Measurements from ENCODE around the gene CRHR1.

The CRHR1 gene

GRCh38 chr17:45824475-45824874 is 40.4 kb downstream of the CRHR1 start:
- no peak for DNase-seq

DNA sequence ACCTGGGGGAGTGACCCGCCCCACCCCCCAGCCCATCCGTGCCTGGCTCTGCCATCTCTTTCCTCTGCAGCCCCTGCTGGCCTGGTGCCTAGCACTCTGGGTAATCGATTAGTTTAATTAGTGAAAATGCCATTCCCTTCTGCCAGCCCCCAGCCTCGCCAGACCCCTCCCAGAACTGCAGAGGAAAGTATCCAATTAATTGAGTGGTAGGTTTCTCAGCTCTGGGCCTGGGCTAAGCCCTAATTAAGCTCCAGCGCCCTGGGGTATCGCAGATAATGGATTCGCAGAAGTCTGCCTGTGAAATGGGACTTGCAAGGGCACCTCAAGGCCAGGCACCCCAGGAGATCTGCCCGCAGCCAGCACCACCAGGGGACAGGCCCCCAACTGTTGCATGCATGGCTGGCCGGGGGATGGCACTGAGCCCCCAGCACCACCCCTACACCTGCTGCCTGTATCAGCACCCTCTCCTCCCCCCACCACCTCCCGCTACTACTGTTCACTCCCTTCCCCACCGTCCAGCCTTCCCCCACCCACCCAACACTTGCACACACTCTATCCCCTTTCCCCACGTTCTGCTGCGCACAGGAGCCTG is 40.9 kb downstream of the CRHR1 start:
- DNase-seq: no peak

GRCh38 chr17:45825792-45826191 is 41.7 kb downstream of the CRHR1 start:
- DNase-seq: no peak

GRCh38 chr17:45826919-45827588 is 42.9 kb downstream of the CRHR1 start:
- no peak for DNase-seq

DNA sequence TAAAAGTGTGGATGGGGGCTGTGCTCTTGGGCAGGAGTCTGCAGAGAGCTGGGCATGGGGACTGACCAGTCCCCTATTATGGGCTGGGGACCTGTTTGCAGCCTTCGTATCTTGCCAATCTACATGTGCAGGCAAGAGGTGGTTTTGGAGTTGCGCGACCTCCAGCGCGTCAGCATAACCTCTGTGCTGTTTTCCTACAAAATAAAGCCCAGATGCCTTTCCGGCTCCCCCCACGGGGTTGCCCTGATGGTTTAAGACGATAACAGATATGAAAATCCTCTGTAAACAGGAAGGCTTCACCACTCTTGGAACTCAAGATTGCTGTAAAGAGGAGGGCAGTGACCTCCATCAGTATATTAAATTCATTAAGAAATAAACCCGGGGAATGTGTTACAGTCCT is 44.1 kb downstream of the CRHR1 start:
- DNase-seq: no peak

GRCh38 chr17:45828582-45829133 is 44.5 kb downstream of the CRHR1 start:
- no peak for DNase-seq

GRCh38 chr17:45833920-45834319 is 49.8 kb downstream of the CRHR1 start:
- no peak for DNase-seq

- DNase-seq: no peak
Observed at GRCh38 chr17:45834471-45835396, 50.6 kb downstream of the CRHR1 start.

- DNase-seq: no peak
Observed at GRCh38 chr17:45835481-45835880, 51.4 kb downstream of the CRHR1 start.

- no peak for DNase-seq
Observed at GRCh38 chr17:45836047-45837044, 52.2 kb downstream of the CRHR1 start.

- no peak for DNase-seq
Observed at GRCh38 chr17:45837187-45837586, 53.1 kb downstream of the CRHR1 start.

GRCh38 chr17:45837603-45838002 is 53.5 kb downstream of the CRHR1 start:
- DNase-seq: no peak

DNA sequence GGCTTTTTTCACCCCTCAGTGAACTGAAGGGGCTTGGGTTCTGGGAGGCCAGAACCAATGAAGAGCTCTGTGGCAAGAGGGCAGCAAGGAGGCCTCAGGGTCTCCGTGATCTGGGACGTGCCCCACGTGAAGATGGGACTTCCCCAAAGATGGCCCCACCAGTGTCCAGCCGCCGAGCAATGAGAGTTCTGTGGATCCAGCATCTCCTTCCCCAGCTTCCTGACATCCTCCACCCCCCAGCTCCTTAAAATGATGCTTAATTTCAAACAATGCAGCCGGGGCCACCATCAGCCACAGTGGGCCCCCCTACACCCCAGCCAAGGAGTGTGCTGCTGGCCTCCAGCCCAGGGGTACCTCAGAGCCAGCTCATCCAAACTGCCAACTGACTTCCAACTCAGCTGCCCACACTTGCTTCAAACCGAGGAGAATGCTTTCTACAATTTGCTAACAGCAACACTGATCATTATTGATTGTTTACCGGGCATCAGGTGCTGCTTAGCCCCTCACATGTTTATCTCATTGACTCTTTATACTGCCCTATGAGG is 54.7 kb downstream of the CRHR1 start:
- no peak for DNase-seq

DNA sequence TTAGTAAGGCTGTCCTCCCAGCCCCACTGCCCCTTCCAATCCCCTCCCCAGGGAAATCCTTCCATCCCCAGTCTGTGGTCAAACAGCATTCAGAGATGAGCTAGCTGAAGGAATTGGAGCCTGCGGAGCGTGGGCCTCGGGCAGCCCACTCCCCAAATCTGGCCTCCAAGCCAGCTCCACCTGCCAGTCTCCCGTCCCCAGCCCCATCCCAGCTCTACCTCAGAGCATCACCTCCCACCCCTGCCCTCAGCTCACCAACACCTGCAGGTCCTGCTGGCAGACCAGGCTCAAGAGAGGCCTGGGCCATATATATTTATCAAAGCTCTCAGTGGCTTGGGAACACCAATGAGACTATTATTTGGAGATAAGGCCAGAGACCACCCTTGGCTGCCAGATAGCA is 55.3 kb downstream of the CRHR1 start:
- DNase-seq: no peak

DNA sequence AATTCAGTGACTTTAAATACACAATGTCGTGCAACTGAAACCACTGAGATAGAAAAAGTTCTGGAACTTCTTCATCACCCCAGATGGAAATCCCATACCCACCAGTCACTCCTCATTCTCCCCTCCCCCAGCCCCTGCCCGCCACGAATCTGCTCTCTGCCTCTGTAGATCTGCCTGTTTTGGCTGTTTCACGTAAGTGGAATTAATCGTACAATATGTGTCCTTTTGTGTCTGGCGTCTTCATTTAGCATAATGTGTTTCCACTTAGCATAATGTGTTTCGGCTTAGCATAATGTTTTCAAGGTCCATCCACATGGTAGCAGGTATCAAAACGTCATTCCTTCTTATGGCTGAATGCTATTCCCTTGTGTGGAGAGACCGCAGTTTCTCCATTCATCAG is 57.1 kb downstream of the CRHR1 start:
- DNase-seq: no peak

GRCh38 chr17:45841883-45842525 is 57.9 kb downstream of the CRHR1 start:
- DNase-seq: peak in 1 of 2 experiments; percentile 77

DNA sequence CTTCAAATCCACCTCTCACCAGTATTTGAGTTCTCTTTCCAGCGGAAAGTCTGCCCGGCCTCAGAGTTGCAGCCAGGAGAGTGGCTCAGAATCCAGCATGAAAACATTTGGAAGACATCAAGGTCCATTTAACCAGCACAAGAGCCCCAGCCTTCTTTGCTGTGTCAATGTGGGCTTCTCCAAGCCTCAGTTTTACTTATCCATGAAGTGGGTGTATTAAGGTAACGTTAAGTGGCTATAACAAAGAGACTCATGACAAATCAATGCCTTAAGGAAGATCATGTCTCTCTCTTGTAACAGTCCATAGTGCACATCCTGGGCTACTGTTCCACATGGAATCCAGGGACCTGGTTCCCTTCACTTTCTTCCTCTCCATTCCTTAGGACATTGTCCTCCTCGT is 59.6 kb downstream of the CRHR1 start:
- DNase-seq: no peak

- no peak for DNase-seq
Observed at GRCh38 chr17:45844695-45845375, 60.7 kb downstream of the CRHR1 start, which contains the start of gene SPPL2C. TSS of gene SPPL2C (plus strand) at chr17:45844881. CDS start at chr17:45844907, 26 bp downstream.

DNA sequence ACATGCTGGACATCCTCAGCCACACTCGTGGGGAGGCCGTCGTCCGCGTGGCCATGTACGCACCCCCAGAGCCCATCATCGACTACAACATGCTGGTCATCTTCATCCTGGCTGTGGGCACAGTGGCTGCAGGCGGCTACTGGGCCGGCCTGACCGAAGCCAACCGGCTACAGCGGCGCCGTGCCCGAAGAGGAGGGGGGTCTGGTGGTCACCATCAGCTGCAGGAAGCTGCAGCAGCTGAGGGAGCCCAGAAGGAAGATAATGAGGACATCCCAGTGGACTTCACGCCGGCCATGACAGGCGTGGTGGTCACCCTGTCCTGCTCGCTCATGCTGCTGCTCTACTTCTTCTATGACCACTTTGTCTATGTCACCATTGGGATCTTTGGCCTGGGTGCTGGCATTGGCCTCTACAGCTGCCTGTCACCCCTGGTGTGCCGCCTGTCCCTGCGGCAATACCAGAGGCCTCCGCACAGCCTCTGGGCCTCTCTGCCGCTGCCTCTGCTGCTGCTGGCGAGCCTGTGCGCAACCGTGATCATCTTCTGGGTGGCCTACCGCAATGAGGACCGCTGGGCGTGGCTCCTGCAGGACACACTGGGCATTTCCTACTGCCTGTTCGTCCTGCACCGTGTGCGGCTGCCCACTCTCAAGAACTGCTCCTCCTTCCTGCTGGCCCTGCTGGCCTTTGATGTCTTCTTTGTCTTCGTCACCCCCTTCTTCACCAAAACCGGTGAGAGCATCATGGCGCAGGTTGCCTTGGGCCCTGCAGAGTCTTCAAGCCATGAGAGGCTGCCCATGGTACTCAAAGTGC is 61.5 kb downstream of the CRHR1 start:
- no peak for DNase-seq

- no peak for DNase-seq
Observed at GRCh38 chr17:45846223-45846622, 62.1 kb downstream of the CRHR1 start.
